ENCODE data around the gene SLC16A11.
A peak's percentile ranks its signal among the peaks of the same experiment; 100 is the strongest.

Gene SLC16A11

GRCh38 chr17:7024402-7024785, 19.5 kb downstream of the SLC16A11 start:
- no peak for DNase-seq

- peak; percentile 95 for DNase-seq
Observed at GRCh38 chr17:7023576-7024401, 20.1 kb downstream of the SLC16A11 start.

GRCh38 chr17:7022781-7023571, 20.9 kb downstream of the SLC16A11 start, which contains the start of gene BCL6B:
TSS of gene BCL6B (plus strand) at chr17:7023050. CDS start at chr17:7023672, 622 bp downstream.
- no peak for DNase-seq

- peak; percentile 80 for DNase-seq
Observed at GRCh38 chr17:7021993-7022778, 21.7 kb downstream of the SLC16A11 start.

GRCh38 chr17:7020894-7021664, 22.8 kb downstream of the SLC16A11 start:
- DNase-seq = no peak

GRCh38 chr17:7019839-7020519, 23.9 kb downstream of the SLC16A11 start:
- DNase-seq = no peak

- no peak for DNase-seq
Observed at GRCh38 chr17:7019367-7019766, 24.5 kb downstream of the SLC16A11 start.

- no peak for DNase-seq
Observed at GRCh38 chr17:7018331-7018964, 25.4 kb downstream of the SLC16A11 start.

- DNase-seq = no peak
Observed at GRCh38 chr17:7017827-7018200, 26.1 kb downstream of the SLC16A11 start.

- no peak for DNase-seq
Observed at GRCh38 chr17:7016886-7017826, 26.7 kb downstream of the SLC16A11 start.

- no peak for DNase-seq
Observed at GRCh38 chr17:7016418-7016817, 27.5 kb downstream of the SLC16A11 start.

GRCh38 chr17:7014995-7015958, 28.6 kb downstream of the SLC16A11 start:
- peak; percentile 72 for DNase-seq

GRCh38 chr17:7014261-7014994, 29.5 kb downstream of the SLC16A11 start:
- peak; percentile 96 for DNase-seq

- no peak for DNase-seq
Observed at GRCh38 chr17:7011942-7012254, 32.0 kb downstream of the SLC16A11 start.

GRCh38 chr17:7011415-7011814, 32.5 kb downstream of the SLC16A11 start:
- no peak for DNase-seq

GRCh38 chr17:7010523-7010922, 33.4 kb downstream of the SLC16A11 start:
- DNase-seq = no peak

GRCh38 chr17:7007143-7007542, 36.7 kb downstream of the SLC16A11 start:
- DNase-seq = no peak

GRCh38 chr17:7005716-7006115, 38.2 kb downstream of the SLC16A11 start:
- DNase-seq = no peak

Data from hematopoietic multipotent progenitor cell treated with erythropoietin and hydrocortisone succinate and interleukin-3 and kit ligand, for 8 days (in vitro differentiated cells).